DOHH2 (cell line): ENCODE data around the gene MAPK12.
A peak's percentile ranks its signal among the peaks of the same experiment; 100 is the strongest.

Experiments
- H3F3A ChIP-seq: fragments of 200-600 bp; sonication (generic), shearing (Covaris generic); 2 replicates; pipeline ENCODE4 v1.6.0; 2016; ENCODE audit warnings: antibody characterized with exemption, mild to moderate bottlenecking; ENCODE audit not compliant: control insufficient read depth, insufficient read depth
- H3K27ac ChIP-seq: fragments of 200-600 bp; sonication (generic); 2 replicates; pipeline ENCODE4 v1.5.1; 2014; ENCODE audit warnings: low read depth, mild to moderate bottlenecking, low read length, moderate library complexity
- H3K27me3 ChIP-seq: fragments of 200-600 bp; sonication (generic); 2 replicates; pipeline ENCODE4 v1.6.1; 2014; ENCODE audit warnings: mild to moderate bottlenecking, low read length, mixed read lengths; ENCODE audit not compliant: control insufficient read depth
- H3K36me3 ChIP-seq: fragments of 200-600 bp; sonication (generic); 2 replicates; pipeline ENCODE4 v1.6.1; 2014; ENCODE audit warnings: mild to moderate bottlenecking, low read length, moderate library complexity, mixed read lengths; ENCODE audit not compliant: control insufficient read depth
- H3K4me1 ChIP-seq: fragments of 200-600 bp; sonication (generic); 2 replicates; pipeline ENCODE4 v1.6.1; 2014; ENCODE audit warnings: mild to moderate bottlenecking, low read length, mixed read lengths; ENCODE audit not compliant: control insufficient read depth
- H3K4me2 ChIP-seq: fragments of 200-600 bp; sonication (generic); 2 replicates; pipeline ENCODE4 v1.6.0; 2014; ENCODE audit warnings: mild to moderate bottlenecking, low read length, moderate library complexity
- H3K4me3 ChIP-seq: fragments of 200-600 bp; sonication (generic); 2 replicates; pipeline ENCODE4 v1.5.1; 2014; ENCODE audit warnings: mild to moderate bottlenecking, low read length, mixed read lengths
- H3K79me2 ChIP-seq: fragments of 200-600 bp; sonication (generic); 2 replicates; pipeline ENCODE4 v1.6.1; 2014; ENCODE audit warnings: mild to moderate bottlenecking, low read length, mixed read lengths; ENCODE audit not compliant: control insufficient read depth
- H3K9me2 ChIP-seq: fragments of 200-600 bp; sonication (generic); replicated peaks from 2 replicates; pipeline ENCODE4 v1.6.1; 2014; ENCODE audit warnings: mild to moderate bottlenecking, low read length, mixed read lengths; ENCODE audit not compliant: control insufficient read depth
- H3K9me3 ChIP-seq: fragments of 200-600 bp; sonication (generic); 2 replicates; pipeline ENCODE4 v1.6.1; 2014; ENCODE audit warnings: antibody characterized with exemption, low read length, mixed read lengths; ENCODE audit not compliant: control insufficient read depth, insufficient read depth
- H4K20me1 ChIP-seq: fragments of 200-600 bp; sonication (generic); 2 replicates; pipeline ENCODE4 v1.6.0; 2014; ENCODE audit warnings: low read depth, mild to moderate bottlenecking, antibody characterized with exemption, low read length, moderate library complexity; ENCODE audit not compliant: control insufficient read depth, insufficient read depth
- CTCF ChIP-seq: fragments of 200-600 bp; sonication (generic); IDR thresholded peaks from one replicate; pipeline ENCODE4 v1.5.1; 2014; ENCODE audit warnings: antibody characterized with exemption, mild to moderate bottlenecking, low read depth, low read length; ENCODE audit not compliant: poor library complexity, severe bottlenecking
- EZH2phosphoT487 ChIP-seq: fragments of 200-600 bp; sonication (generic); IDR thresholded peaks from 2 replicates; pipeline ENCODE4 v1.6.1; 2017; ENCODE audit warnings: borderline replicate concordance, mild to moderate bottlenecking, antibody characterized with exemption, low read length, moderate library complexity, mixed read lengths

MAPK12 gene

GRCh38 chr22:50303515-50303847 lies 42.0 kb upstream of the MAPK12 start:
- no peaks in the 10 kb centered on the region for H3K9me2 ChIP-seq

GRCh38 chr22:50302564-50302963 lies 41.1 kb upstream of the MAPK12 start:
- Histone ChIP-seq H3K79me2 (peaks cover 93% of the 10 kb centered on the region), H3F3A (peaks cover 17% of the 10 kb centered on the region), H3K27ac (peak overlapping the region; percentile 88), H3K4me1 (peaks cover 86% of the 10 kb centered on the region), H3K27me3 (no peaks in the 10 kb centered on the region), H4K20me1 (peaks cover 18% of the 10 kb centered on the region), H3K36me3 (peaks cover 45% of the 10 kb centered on the region), H3K9me2 (no peaks in the 10 kb centered on the region), H3K4me3 (peak overlapping the region; percentile 97), H3K9me3 (no peaks in the 10 kb centered on the region), H3K4me2 (peak overlapping the region; percentile 99)
- TF ChIP-seq EZH2phosphoT487, result no peak
- no peak for TF ChIP-seq CTCF

More at GRCh38 chr22:50303515-50303847, 42.0 kb upstream of the MAPK12 start:
- Histone ChIP-seq H3K4me3 (peak overlapping the region; percentile 97), H3K9me3 (no peaks in the 10 kb centered on the region), H3K27ac (peak overlapping the region; percentile 88), H3K36me3 (peaks cover 44% of the 10 kb centered on the region), H3F3A (peaks cover 24% of the 10 kb centered on the region), H3K4me2 (peak overlapping the region; percentile 99), H3K27me3 (no peaks in the 10 kb centered on the region), H4K20me1 (peaks cover 15% of the 10 kb centered on the region), H3K4me1 (peaks cover 85% of the 10 kb centered on the region), H3K79me2 (peaks cover 84% of the 10 kb centered on the region)
- no peak for TF ChIP-seq CTCF
- no peak for TF ChIP-seq EZH2phosphoT487

GRCh38 chr22:50302041-50302541 lies 40.6 kb upstream of the MAPK12 start:
- no peak for TF ChIP-seq CTCF
- TF ChIP-seq EZH2phosphoT487, result no peak
- Histone ChIP-seq H4K20me1 (peaks cover 20% of the 10 kb centered on the region), H3K27me3 (no peaks in the 10 kb centered on the region), H3K9me2 (no peaks in the 10 kb centered on the region), H3K36me3 (peaks cover 45% of the 10 kb centered on the region), H3K79me2 (peaks cover 97% of the 10 kb centered on the region), H3F3A (peaks cover 17% of the 10 kb centered on the region), H3K4me1 (peaks cover 90% of the 10 kb centered on the region), H3K4me2 (peak overlapping the region; percentile 99), H3K4me3 (peak overlapping the region; percentile 97), H3K27ac (peak overlapping the region; percentile 88), H3K9me3 (no peaks in the 10 kb centered on the region)

- Histone ChIP-seq H3K4me2 (peak overlapping the region; percentile 99), H3K27ac (peak overlapping the region; percentile 88), H3K9me3 (no peaks in the 10 kb centered on the region), H3K79me2 (peaks cover 98% of the 10 kb centered on the region), H3K36me3 (peaks cover 41% of the 10 kb centered on the region), H4K20me1 (peaks cover 20% of the 10 kb centered on the region), H3K4me1 (peaks cover 95% of the 10 kb centered on the region), H3K9me2 (no peaks in the 10 kb centered on the region), H3K27me3 (no peaks in the 10 kb centered on the region), H3F3A (peaks cover 19% of the 10 kb centered on the region), H3K4me3 (peak overlapping the region; percentile 97)
- TF ChIP-seq CTCF, result no peak
- TF ChIP-seq EZH2phosphoT487, result no peak
These were observed 40.1 kb upstream of the MAPK12 start for GRCh38 chr22:50301581-50301991.
